Endothelial cell (in vitro differentiated cells): ENCODE results near the gene TRAF3IP1. TPM values are rescaled to one million over a fixed set of nuclear protein-coding genes. Genes with fewer than 3 reads are reported as not detected.
"Not testable (repeated sequence)": the region's sequence is repeated elsewhere in the genome, so short reads cannot be mapped to it uniquely, and the experiment has no call there.

Source experiments
- DNase-seq: peaks from one replicate; pipeline ENCODE4 v3.0.0; 2021; ENCODE audit warnings: low spot score
- H3K27ac Mint-ChIP-seq: one replicate; pipeline ENCODE4 v1.8.0; 2021; ENCODE audit warnings: mixed read lengths, inconsistent platforms; ENCODE audit not compliant: unreplicated experiment
- H3K27me3 Mint-ChIP-seq: one replicate; pipeline ENCODE4 v1.8.0; 2021; ENCODE audit warnings: mild to moderate bottlenecking, moderate library complexity, mixed read lengths, inconsistent platforms; ENCODE audit not compliant: unreplicated experiment
- H3K36me3 Mint-ChIP-seq: one replicate; pipeline ENCODE4 v1.8.0; 2021; ENCODE audit warnings: mild to moderate bottlenecking, low read depth, mixed read lengths, inconsistent platforms; ENCODE audit not compliant: unreplicated experiment
- H3K4me1 Mint-ChIP-seq: one replicate; pipeline ENCODE4 v1.8.0; 2021; ENCODE audit warnings: mild to moderate bottlenecking, mixed read lengths, inconsistent platforms; ENCODE audit not compliant: unreplicated experiment
- H3K4me3 Mint-ChIP-seq: one replicate; pipeline ENCODE4 v1.8.0; 2021; ENCODE audit warnings: mild to moderate bottlenecking, mixed read lengths, inconsistent platforms; ENCODE audit not compliant: unreplicated experiment
- H3K9me3 Mint-ChIP-seq: one replicate; pipeline ENCODE4 v1.8.0; 2021; ENCODE audit warnings: mixed read lengths, inconsistent platforms; ENCODE audit not compliant: unreplicated experiment
- long read RNA-seq: library from polyadenylated mRNA; unstranded; transcript quantifications from one replicate; pipeline ENCODE4 v2.0.0, GENCODE V29; 2020; ENCODE audit not compliant: unreplicated experiment
- total RNA-seq: library from RNA; stranded (reverse); fragmentation: NEBNext Ultra II Directional; extraction: Animal tissue kit (Norgen Biotek cat#: 25700); gene quantifications from one replicate; pipeline ENCODE4 v1.2.1, GENCODE V29; 2021; ENCODE audit not compliant: unreplicated experiment
- TF ChIP-seq, protein P1 (sequence below): fragments of 200-600 bp; sonication (generic); IDR thresholded peaks from one replicate; pipeline ENCODE4 v1.5.0; 2021; ENCODE audit warnings: antibody characterized with exemption; ENCODE audit not compliant: unreplicated experiment

The TRAF3IP1 gene
- 17.1 TPM for total RNA-seq
- long read RNA-seq, partial matches to known transcripts = 0 of 2 reads
- long read RNA-seq, other reads (novel, unspliced or antisense) = 2 of 2 reads

- peaks cover 10% of the 10 kb centered on the region for H3K27me3 Mint-ChIP-seq
Observed at GRCh38 chr2:238320246-238320647, at the start of gene TRAF3IP1. TSS of gene TRAF3IP1 (plus strand) at chr2:238320518. CDS start at chr2:238320663, 145 bp downstream.

GRCh38 chr2:238270606-238271005 lies 49.7 kb upstream of the TRAF3IP1 start:
- H3K36me3 Mint-ChIP-seq = peaks cover 25% of the 10 kb centered on the region

More at GRCh38 chr2:238320246-238320647, at the start of gene TRAF3IP1:
- peaks cover 12% of the 10 kb centered on the region for H3K4me1 Mint-ChIP-seq
- no peak within 1 kb of the TSS for H3K27ac Mint-ChIP-seq
- TF ChIP-seq, protein P1, sequence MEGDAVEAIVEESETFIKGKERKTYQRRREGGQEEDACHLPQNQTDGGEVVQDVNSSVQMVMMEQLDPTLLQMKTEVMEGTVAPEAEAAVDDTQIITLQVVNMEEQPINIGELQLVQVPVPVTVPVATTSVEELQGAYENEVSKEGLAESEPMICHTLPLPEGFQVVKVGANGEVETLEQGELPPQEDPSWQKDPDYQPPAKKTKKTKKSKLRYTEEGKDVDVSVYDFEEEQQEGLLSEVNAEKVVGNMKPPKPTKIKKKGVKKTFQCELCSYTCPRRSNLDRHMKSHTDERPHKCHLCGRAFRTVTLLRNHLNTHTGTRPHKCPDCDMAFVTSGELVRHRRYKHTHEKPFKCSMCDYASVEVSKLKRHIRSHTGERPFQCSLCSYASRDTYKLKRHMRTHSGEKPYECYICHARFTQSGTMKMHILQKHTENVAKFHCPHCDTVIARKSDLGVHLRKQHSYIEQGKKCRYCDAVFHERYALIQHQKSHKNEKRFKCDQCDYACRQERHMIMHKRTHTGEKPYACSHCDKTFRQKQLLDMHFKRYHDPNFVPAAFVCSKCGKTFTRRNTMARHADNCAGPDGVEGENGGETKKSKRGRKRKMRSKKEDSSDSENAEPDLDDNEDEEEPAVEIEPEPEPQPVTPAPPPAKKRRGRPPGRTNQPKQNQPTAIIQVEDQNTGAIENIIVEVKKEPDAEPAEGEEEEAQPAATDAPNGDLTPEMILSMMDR = no peak
- H3K9me3 Mint-ChIP-seq = no peaks in the 10 kb centered on the region
- H3K36me3 Mint-ChIP-seq = peaks cover 9% of the 10 kb centered on the region
- peak within 1 kb of the TSS; percentile 91 for H3K4me3 Mint-ChIP-seq
- DNase-seq = peak; percentile 90

DNA sequence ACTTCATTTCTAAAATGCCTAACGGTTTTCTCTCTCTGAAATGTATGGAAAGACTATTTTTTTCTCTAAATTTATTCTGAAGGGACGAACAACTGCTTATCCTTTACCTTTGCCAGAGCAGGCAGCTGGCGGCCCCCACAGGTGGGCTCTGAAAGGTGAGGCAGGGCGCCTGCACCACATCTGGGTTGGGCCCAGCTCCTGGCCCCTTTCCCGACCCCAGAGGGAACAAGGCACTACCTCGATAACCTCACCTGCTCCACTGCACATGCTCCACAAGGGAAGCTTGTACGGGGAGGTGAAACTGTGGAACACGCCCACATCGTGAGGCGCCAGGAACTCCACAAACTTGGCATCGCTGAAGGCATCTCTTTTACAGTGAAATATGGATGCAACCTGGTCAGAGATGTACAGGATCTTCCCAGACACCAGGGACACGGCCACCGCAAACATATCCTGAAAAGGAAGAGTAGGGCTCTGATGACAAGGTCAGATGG lies 49.2 kb upstream of the TRAF3IP1 start:
- H3K9me3 Mint-ChIP-seq = no peaks in the 10 kb centered on the region
- no peak overlapping the region for H3K4me3 Mint-ChIP-seq
- TF ChIP-seq, protein P1 = no peak
- no peaks in the 10 kb centered on the region for H3K4me1 Mint-ChIP-seq
- peaks cover 25% of the 10 kb centered on the region for H3K36me3 Mint-ChIP-seq
- H3K27me3 Mint-ChIP-seq = peaks cover 4% of the 10 kb centered on the region
- DNase-seq = no peak
- H3K27ac Mint-ChIP-seq = no peak overlapping the region

More at GRCh38 chr2:238270606-238271005, 49.7 kb upstream of the TRAF3IP1 start:
- H3K27ac Mint-ChIP-seq = no peak overlapping the region
- no peak for DNase-seq
- no peaks in the 10 kb centered on the region for H3K9me3 Mint-ChIP-seq
- TF ChIP-seq, protein P1 = no peak
- H3K27me3 Mint-ChIP-seq = peaks cover 4% of the 10 kb centered on the region
- no peaks in the 10 kb centered on the region for H3K4me1 Mint-ChIP-seq
- H3K4me3 Mint-ChIP-seq = no peak overlapping the region

GRCh38 chr2:238271686-238272085 lies 48.6 kb upstream of the TRAF3IP1 start:
- DNase-seq, H3K27ac Mint-ChIP-seq, H3K4me3 Mint-ChIP-seq, H3K9me3 Mint-ChIP-seq, H3K27me3 Mint-ChIP-seq, H3K4me1 Mint-ChIP-seq: not testable (repeated sequence)
- peaks cover 25% of the 10 kb centered on the region for H3K36me3 Mint-ChIP-seq

DNA sequence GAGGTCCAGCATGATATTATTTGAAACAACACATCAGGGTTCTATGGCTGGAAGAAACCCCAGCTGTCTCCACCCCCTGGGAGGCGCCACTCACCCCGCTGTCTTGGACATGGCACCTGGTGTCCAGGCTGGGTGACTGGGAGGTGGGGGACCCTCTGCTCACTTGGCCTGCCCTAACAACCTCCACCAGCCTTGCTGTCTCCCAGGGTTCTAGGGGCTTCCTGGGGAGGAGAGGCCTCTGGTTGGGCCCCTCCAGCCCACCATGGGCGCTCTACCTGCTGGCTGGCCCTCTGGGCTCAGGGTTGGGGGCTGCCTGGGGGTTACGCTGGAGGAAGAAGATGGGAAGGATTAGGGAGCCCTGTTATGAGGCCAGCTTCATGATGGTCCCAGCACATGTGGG lies 48.2 kb upstream of the TRAF3IP1 start:
- H3K4me1 Mint-ChIP-seq = no peaks in the 10 kb centered on the region
- H3K4me3 Mint-ChIP-seq = no peak overlapping the region
- H3K27me3 Mint-ChIP-seq = peaks cover 4% of the 10 kb centered on the region
- peaks cover 23% of the 10 kb centered on the region for H3K36me3 Mint-ChIP-seq
- TF ChIP-seq, protein P1 = no peak
- no peak for DNase-seq
- no peak overlapping the region for H3K27ac Mint-ChIP-seq
- H3K9me3 Mint-ChIP-seq = no peaks in the 10 kb centered on the region

DNA sequence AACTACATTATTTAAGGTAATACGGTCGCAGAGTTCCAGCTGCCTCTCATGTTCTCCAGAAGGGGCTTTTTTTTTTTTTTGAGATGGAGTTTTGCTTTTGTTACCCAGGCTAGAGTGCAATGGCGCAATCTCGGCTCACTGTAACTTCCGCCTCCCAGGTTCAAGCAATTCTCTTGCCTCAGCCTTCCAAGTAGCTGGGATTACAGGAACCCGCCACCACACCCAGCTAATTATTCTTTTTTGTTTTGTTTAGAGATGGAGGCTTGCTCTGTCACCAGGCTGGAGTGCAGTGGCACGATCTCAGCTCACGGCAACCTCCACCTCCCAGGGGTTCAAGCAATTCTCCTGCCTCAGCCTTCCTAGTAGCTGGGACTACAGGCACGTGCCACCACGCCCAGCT lies 46.9 kb upstream of the TRAF3IP1 start:
- not testable (repeated sequence) for H3K4me3 Mint-ChIP-seq, H3K4me1 Mint-ChIP-seq, H3K9me3 Mint-ChIP-seq, DNase-seq, H3K27me3 Mint-ChIP-seq, H3K27ac Mint-ChIP-seq
- peaks cover 18% of the 10 kb centered on the region for H3K36me3 Mint-ChIP-seq
